ENCODE results near the gene C7orf25. TPM values are rescaled to one million over a fixed set of nuclear protein-coding genes. Genes with fewer than 3 reads are reported as not detected.

C7orf25 gene
- total and polyA plus RNA-seq, 2 of the 13 experiments (the other 11 are each of a cell fraction or from before 2014, with no cell fraction given), result 0.37 to 1.3 TPM

- TF ChIP-seq MXD3 (CRISPR knock-in tag; IDR thresholded peaks at IDR 0.05) (0 out of 2 replicates have a peak, but pooled peaks have one; percentile 46), SRSF9 (IDR thresholded peaks at IDR 0.05; ENCODE audit: borderline replicate concordance, insufficient read depth, low read depth, low read length, poor library complexity, severe bottlenecking) (no peak), DR1 (CRISPR knock-in tag; IDR thresholded peaks at IDR 0.05) (peak; percentile 57; the same call in 1 of the 2 replicates), REXO4 (CRISPR knock-in tag; IDR thresholded peaks at IDR 0.05; ENCODE audit: borderline replicate concordance) (no peak), HNF4A (CRISPR knock-in tag; IDR thresholded peaks at IDR 0.05) (no peak), ZNF562 (CRISPR knock-in tag; IDR thresholded peaks at IDR 0.05; ENCODE audit: borderline replicate concordance) (no peak), ARNTL (CRISPR knock-in tag; IDR thresholded peaks at IDR 0.05) (no peak), ZNF234 (CRISPR knock-in tag; conservative IDR thresholded peaks at IDR 0.05) (no peak), POLR2G (IDR thresholded peaks at IDR 0.05; ENCODE audit: low read depth, low read length) (peak; percentile 90), IRF2 (CRISPR knock-in tag; IDR thresholded peaks at IDR 0.05) (peak; percentile 61), SP4 (CRISPR knock-in tag; IDR thresholded peaks at IDR 0.05) (peak; percentile 89), NKX3-1 (CRISPR knock-in tag; IDR thresholded peaks at IDR 0.05) (no peak), HHEX (CRISPR knock-in tag; IDR thresholded peaks at IDR 0.05) (no peak), TRIM24 (CRISPR knock-in tag; IDR thresholded peaks at IDR 0.05) (no peak), ZNF276 (CRISPR knock-in tag; IDR thresholded peaks at IDR 0.05; ENCODE audit: low read depth) (0 out of 2 replicates have a peak, but pooled peaks have one; percentile 23), BCL3 (CRISPR knock-in tag; IDR thresholded peaks at IDR 0.05) (no peak; the same call in 1 of the 2 replicates), TAF15 (IDR thresholded peaks at IDR 0.05; ENCODE audit: low read depth, low read length, poor library complexity, severe bottlenecking) (no peak), SALL1 (CRISPR knock-in tag; IDR thresholded peaks at IDR 0.05) (peak; percentile 42; the same call in 1 of the 2 replicates), ZNF44 (CRISPR knock-in tag; IDR thresholded peaks at IDR 0.05) (no peak)
- TF ChIP-seq, protein P1, sequence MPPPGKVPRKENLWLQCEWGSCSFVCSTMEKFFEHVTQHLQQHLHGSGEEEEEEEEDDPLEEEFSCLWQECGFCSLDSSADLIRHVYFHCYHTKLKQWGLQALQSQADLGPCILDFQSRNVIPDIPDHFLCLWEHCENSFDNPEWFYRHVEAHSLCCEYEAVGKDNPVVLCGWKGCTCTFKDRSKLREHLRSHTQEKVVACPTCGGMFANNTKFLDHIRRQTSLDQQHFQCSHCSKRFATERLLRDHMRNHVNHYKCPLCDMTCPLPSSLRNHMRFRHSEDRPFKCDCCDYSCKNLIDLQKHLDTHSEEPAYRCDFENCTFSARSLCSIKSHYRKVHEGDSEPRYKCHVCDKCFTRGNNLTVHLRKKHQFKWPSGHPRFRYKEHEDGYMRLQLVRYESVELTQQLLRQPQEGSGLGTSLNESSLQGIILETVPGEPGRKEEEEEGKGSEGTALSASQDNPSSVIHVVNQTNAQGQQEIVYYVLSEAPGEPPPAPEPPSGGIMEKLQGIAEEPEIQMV (CRISPR knock-in tag; IDR thresholded peaks at IDR 0.05; ENCODE audit: low read depth), result no peak
- TF ChIP-seq, protein P2, sequence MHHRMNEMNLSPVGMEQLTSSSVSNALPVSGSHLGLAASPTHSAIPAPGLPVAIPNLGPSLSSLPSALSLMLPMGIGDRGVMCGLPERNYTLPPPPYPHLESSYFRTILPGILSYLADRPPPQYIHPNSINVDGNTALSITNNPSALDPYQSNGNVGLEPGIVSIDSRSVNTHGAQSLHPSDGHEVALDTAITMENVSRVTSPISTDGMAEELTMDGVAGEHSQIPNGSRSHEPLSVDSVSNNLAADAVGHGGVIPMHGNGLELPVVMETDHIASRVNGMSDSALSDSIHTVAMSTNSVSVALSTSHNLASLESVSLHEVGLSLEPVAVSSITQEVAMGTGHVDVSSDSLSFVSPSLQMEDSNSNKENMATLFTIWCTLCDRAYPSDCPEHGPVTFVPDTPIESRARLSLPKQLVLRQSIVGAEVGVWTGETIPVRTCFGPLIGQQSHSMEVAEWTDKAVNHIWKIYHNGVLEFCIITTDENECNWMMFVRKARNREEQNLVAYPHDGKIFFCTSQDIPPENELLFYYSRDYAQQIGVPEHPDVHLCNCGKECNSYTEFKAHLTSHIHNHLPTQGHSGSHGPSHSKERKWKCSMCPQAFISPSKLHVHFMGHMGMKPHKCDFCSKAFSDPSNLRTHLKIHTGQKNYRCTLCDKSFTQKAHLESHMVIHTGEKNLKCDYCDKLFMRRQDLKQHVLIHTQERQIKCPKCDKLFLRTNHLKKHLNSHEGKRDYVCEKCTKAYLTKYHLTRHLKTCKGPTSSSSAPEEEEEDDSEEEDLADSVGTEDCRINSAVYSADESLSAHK (CRISPR knock-in tag; IDR thresholded peaks at IDR 0.05; ENCODE audit: borderline replicate concordance), result no peak
Observed at GRCh38 chr7:42931834-42932651, 20.2 kb upstream of the C7orf25 start, which contains the start of the genes MRPL32 and PSMA2 (continued).
